Panc1 (cell line): ENCODE results near the gene SPANXD. TPM values are rescaled to one million over a fixed set of nuclear protein-coding genes. Genes with fewer than 3 reads are reported as not detected.

Experiments used
- ATAC-seq: fragments of 200-7000 bp; cut with Tn5 transposase; 2 replicates; pipeline ENCODE4 v1.9.1; 2020; ENCODE audit warnings: mild to moderate bottlenecking, moderate library complexity
- BruUV-seq: library from RNA; stranded (reverse); fragments of 400-500 nt; replicated peaks from 2 replicates; lab custom pipeline; 2021; lab: Mats Ljungman, UMichigan
- CTCF ChIA-PET: fragments of 300-600 bp; sonication (Branson Sonifier 250); formaldehyde crosslinking; loops from one replicate; lab custom pipeline; 2022; ENCODE audit warnings: antibody characterized with exemption; lab: Charles Lee
- POLR2A ChIA-PET: fragments of 300-600 bp; sonication (Branson Sonifier 250); formaldehyde crosslinking; loops from one replicate; lab custom pipeline; 2022; ENCODE audit warnings: antibody characterized with exemption; lab: Charles Lee
- DNase-seq: peaks from one replicate; pipeline ENCODE4 v3.0.0-alpha.2; 2010; ENCODE audit warnings: low read depth, low spot score
- H3K27ac ChIP-seq: 2 replicates; pipeline ENCODE4 v1.5.1; 2011; ENCODE audit warnings: mild to moderate bottlenecking, low read length, inconsistent platforms
- H3K27me3 ChIP-seq: fragments of 200-500 bp; sonication (Bioruptor generic); 2 replicates; pipeline ENCODE4 v1.6.0; 2014; ENCODE audit warnings: low read length, inconsistent platforms; ENCODE audit not compliant: control insufficient read depth, insufficient read depth
- H3K36me3 ChIP-seq: fragments of 200-500 bp; sonication (Bioruptor generic); 2 replicates; pipeline ENCODE4 v1.5.1; 2014; ENCODE audit warnings: inconsistent platforms, mild to moderate bottlenecking, low read length, moderate library complexity; ENCODE audit not compliant: control insufficient read depth, insufficient read depth
- H3K4me1 ChIP-seq: 2 replicates; pipeline ENCODE4 v1.5.1; 2011; ENCODE audit warnings: inconsistent platforms, mild to moderate bottlenecking, low read length, moderate library complexity; ENCODE audit not compliant: control insufficient read depth, insufficient read depth
- H3K4me3 ChIP-seq, 2 experiments: 2 replicates each; pipeline ENCODE4 v1.5.1; 2011 to 2012; ENCODE audit warnings: low read depth in 2 of 2, low read length in 2 of 2, mild to moderate bottlenecking in 2 of 2, inconsistent platforms in 1 of 2, moderate library complexity in 1 of 2
- H3K9me3 ChIP-seq: fragments of 200-500 bp; sonication (Bioruptor generic); 2 replicates; pipeline ENCODE4 v1.5.1; 2014; ENCODE audit warnings: low read depth, mild to moderate bottlenecking, inconsistent platforms, low read length, moderate library complexity; ENCODE audit not compliant: control insufficient read depth, insufficient read depth
- CTCF ChIP-seq: fragments of 450-650 bp; IDR thresholded peaks from 2 replicates; pipeline ENCODE4 v1.5.1; 2017; ENCODE audit warnings: mild to moderate bottlenecking
- POLR2AphosphoS5 ChIP-seq: IDR thresholded peaks from 2 replicates; pipeline ENCODE4 v1.6.1; 2012; ENCODE audit warnings: mild to moderate bottlenecking, low read depth, low read length, moderate library complexity
- REST ChIP-seq, 2 experiments: IDR thresholded peaks; 2 replicates each; pipeline ENCODE4 v1.6.1; 2011 to 2012; ENCODE audit warnings: low read depth in 2 of 2, control low read depth in 1 of 2, low read length in 1 of 2, mild to moderate bottlenecking in 1 of 2, moderate library complexity in 1 of 2; ENCODE audit not compliant: insufficient read depth in 1 of 2
- SIN3A ChIP-seq: IDR thresholded peaks from 2 replicates; pipeline ENCODE4 v1.6.1; 2012; ENCODE audit warnings: low read depth, mild to moderate bottlenecking, low read length, moderate library complexity, borderline replicate concordance; ENCODE audit not compliant: insufficient read depth
- TCF7L2 ChIP-seq: IDR thresholded peaks from 2 replicates; pipeline ENCODE4 v1.6.1; 2011; ENCODE audit warnings: mild to moderate bottlenecking, low read depth, low read length, inconsistent platforms
- in situ Hi-C: cut with HindIII; loops from 2 replicates; pipeline ENCODE4 v1.10.0; 2016; ENCODE audit warnings: low sequenced_read_pairs, low pct_unique_long_range_greater_than_20kb
- intact Hi-C: fragments of 100-400 bp; cut with micrococcal nuclease; formaldehyde crosslinking; loops from one replicate; pipeline ENCODE4 v1.10.0; 2022; ENCODE audit not compliant: unreplicated experiment
- total RNA-seq: library from RNA; stranded (reverse); gene quantifications from one replicate; pipeline ENCODE4 v1.2.1, GENCODE V29; 2021; ENCODE audit not compliant: unreplicated experiment

The SPANXD gene
- total RNA-seq, 1 experiment from 2014 or later, result not detected

GRCh38 chrX:141652286-141652685 lies 46.3 kb downstream of the SPANXD start:
- intact Hi-C loops, result no loop called here

More at GRCh38 chrX:141652286-141652685, 46.3 kb downstream of the SPANXD start:
- TF ChIP-seq REST (IDR thresholded peaks at IDR 0.05; ENCODE audit: insufficient read depth in 1 of 2, low read depth in 2 of 2, low read length in 1 of 2) (no peak), POLR2AphosphoS5 (no peak), TCF7L2 (no peak), SIN3A (no peak), CTCF (no peak)
- in situ Hi-C loops, result no loop called here
- POLR2A ChIA-PET, result no interaction called here
- no TSS peak for BruUV-seq
- DNase-seq (no peak), ATAC-seq (no peak)
- CTCF ChIA-PET, result no interaction called here
- H3K36me3 ChIP-seq, result no peaks in the 10 kb centered on the region
- 0 out of 2 replicates have a peak, but pooled peaks cover 3% of the 10 kb centered on the region for H3K4me1 ChIP-seq
- H3K4me3 ChIP-seq, result no peak overlapping the region
- no peak overlapping the region for H3K27ac ChIP-seq
- no peaks in the 10 kb centered on the region for H3K27me3 ChIP-seq
- no peaks in the 10 kb centered on the region for H3K9me3 ChIP-seq

Other genes with a start within 250 kb of the SPANXD start
- gene SPANXA1, start 114.0 kb downstream of the SPANXD start, total RNA-seq, result not detected
- not detected for gene SPANXA2, start 109.0 kb downstream of the SPANXD start, total RNA-seq
- gene MAGEC3, start 139.6 kb upstream of the SPANXD start, total RNA-seq, result not detected
- not detected for gene MAGEC1, start 205.2 kb upstream of the SPANXD start, total RNA-seq